Stimulated activated CD4-positive, alpha-beta T cell treated with anti-CD3 and anti-CD28 coated beads, Interleukin-1b, Interleukin-23, amount 100 ng/mL, for 1 hour (primary cell): ENCODE results near the gene POLDIP2.

Source experiments
- DNase-seq, 2 donors: peaks; one replicate each; pipeline ENCODE4 v3.0.0-alpha.2; 2020; ENCODE audit warnings: low read depth in 2 of 2

Gene POLDIP2

DNA sequence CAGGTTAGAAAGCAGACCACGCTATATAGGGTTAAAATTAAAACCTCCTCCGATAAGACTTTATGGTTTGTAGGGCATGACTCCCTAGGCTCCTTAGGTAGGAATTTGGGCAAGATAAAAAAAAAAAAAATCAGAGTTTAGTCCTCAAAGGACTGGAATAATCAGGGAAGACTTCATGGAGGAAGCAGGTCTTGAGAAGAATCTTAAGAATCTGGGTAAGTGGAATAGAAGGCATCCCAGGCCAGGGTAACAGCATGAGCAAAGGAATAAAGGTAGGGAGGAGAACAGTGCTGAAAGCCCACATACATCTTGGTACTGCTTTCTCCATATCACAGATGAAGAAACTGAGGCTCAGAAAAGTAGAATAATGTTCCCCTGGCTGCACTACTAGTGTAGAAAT, 33.2 kb upstream of the POLDIP2 start:
- DNase-seq = no peak

DNA sequence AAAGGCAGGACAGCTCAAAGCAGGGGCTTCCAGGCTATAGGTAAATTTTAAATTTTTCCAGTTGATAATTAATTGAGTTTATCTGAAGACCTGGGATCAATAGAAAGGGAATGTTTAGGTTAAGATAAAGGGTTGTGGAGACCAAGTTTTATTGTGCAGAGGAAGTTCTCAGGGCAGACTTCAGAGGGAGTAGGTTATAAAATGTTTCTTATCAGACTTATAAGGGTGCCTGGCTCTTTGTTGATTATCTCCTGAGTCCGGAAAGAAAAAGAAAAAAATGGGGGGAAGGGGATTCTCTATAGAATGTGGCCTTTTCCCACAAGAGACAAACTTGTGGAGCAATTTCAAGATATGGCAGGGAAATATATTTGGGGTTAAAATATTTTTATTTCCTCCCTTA, 32.8 kb upstream of the POLDIP2 start:
- no peak for DNase-seq

DNA sequence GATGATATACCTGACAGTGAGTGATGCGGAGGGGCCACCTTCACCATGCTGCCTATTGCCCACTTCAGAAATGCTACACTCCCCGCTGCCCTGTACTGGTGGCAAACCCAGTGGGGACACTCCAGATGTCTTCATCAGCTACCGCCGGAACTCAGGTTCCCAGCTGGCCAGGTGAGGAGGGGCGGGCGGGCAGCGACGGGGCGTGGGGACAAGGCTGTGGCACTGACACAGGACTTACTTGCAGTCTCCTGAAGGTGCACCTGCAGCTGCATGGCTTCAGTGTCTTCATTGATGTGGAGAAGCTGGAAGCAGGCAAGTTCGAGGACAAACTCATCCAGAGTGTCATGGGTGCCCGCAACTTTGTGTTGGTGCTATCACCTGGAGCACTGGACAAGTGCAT, 30.8 kb upstream of the POLDIP2 start:
- DNase-seq = no peak

DNA sequence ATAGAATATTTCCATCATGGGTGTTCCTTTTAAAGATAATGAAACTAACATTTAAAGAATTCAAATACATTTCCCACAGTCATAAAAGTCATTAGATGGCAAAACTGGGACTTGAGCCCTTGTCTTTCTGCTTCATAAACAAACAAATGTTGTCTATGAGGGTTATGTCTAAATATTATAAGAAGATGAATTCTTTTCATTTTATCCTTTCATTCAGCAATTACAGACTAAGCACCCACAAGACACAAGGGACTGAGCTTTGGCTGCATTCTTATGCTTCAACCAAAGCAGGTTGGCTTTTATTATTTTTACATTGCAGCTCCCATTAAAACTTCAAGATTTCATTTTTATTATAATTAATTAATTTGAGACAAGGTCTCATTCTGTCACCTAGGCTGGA, 29.1 kb upstream of the POLDIP2 start:
- no peak for DNase-seq

DNA sequence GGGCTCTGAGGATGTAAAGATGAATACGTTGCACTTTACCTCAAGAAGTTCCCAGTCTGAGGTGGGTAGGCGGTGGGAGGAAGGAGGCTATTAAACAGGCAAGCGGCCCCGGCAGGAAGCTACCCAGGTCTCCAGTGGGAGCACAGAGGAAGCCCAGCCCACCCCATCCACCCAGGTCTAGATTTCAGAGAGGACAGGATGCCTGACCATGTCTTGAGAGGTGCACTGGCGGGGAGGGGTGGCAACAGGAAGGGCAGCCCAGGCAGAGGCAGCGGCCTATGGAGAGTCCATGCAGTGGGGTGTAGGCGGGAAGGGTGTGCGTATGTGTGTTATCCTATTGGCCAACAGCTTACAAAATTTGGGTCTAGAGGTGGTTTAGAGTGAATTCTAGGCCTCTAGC, 28.1 kb upstream of the POLDIP2 start:
- DNase-seq = no peak

DNA sequence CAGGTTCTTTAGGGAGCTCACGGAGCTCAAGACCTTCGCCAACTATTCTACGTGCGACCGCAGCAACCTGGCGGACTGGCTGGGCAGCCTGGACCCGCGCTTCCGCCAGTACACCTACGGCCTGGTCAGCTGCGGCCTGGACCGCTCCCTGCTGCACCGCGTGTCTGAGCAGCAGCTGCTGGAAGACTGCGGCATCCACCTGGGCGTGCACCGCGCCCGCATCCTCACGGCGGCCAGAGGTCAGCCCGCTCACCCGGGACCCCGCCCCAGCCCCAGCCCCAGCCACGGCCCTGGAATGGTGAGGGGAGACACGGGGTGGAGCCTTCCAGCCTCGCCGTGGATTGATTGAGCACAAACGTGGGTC, 27.7 kb upstream of the POLDIP2 start:
- no peak for DNase-seq

DNA sequence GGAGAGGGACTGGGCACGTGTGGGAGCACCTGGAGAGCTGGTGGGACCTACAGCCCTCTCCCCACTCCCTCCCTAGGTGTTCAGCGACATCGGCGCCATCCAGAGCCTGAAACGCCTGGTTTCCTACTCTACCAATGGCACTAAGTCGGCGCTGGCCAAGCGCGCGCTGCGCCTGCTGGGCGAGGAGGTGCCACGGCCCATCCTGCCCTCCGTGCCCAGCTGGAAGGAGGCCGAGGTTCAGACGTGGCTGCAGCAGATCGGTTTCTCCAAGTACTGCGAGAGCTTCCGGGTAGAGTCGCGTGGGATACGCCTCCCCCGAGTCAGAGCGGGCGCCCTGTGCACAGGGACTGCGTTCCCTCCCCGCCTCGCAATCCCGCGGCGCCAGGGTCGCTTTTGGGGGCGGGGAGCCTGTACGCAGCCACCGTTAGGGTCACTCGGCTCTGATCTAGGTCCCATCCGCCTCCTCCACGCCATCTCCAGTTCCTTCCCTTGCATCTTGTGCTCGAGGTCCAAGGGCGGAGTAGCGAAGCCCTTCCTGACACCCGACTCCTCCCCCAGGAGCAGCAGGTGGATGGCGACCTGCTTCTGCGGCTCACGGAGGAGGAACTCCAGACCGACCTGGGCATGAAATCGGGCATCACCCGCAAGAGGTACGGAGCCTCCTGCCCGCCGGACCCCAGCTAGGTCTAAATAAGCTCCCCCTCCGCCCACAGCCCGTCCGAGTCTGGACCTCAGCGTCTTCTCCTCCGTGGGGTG, 27.1 kb upstream of the POLDIP2 start:
- DNase-seq = peak in 1 of 2 donors; percentile 35

DNA sequence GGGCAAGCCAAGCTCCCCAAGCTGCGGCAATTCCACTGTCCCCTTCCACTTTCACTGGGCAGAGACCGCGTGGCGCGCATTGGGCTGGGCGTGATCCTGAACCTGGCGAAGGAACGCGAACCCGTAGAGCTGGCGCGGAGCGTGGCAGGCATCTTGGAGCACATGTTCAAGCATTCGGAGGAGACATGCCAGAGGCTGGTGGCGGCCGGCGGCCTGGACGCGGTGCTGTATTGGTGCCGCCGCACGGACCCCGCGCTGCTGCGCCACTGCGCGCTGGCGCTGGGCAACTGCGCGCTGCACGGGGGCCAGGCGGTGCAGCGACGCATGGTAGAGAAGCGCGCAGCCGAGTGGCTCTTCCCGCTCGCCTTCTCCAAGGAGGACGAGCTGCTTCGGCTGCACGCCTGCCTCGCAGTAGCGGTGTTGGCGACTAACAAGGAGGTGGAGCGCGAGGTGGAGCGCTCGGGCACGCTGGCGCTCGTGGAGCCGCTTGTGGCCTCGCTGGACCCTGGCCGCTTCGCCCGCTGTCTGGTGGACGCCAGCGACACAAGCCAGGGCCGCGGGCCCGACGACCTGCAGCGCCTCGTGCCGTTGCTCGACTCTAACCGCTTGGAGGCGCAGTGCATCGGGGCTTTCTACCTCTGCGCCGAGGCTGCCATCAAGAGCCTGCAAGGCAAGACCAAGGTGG, 24.0 kb upstream of the POLDIP2 start:
- DNase-seq = no peak

DNA sequence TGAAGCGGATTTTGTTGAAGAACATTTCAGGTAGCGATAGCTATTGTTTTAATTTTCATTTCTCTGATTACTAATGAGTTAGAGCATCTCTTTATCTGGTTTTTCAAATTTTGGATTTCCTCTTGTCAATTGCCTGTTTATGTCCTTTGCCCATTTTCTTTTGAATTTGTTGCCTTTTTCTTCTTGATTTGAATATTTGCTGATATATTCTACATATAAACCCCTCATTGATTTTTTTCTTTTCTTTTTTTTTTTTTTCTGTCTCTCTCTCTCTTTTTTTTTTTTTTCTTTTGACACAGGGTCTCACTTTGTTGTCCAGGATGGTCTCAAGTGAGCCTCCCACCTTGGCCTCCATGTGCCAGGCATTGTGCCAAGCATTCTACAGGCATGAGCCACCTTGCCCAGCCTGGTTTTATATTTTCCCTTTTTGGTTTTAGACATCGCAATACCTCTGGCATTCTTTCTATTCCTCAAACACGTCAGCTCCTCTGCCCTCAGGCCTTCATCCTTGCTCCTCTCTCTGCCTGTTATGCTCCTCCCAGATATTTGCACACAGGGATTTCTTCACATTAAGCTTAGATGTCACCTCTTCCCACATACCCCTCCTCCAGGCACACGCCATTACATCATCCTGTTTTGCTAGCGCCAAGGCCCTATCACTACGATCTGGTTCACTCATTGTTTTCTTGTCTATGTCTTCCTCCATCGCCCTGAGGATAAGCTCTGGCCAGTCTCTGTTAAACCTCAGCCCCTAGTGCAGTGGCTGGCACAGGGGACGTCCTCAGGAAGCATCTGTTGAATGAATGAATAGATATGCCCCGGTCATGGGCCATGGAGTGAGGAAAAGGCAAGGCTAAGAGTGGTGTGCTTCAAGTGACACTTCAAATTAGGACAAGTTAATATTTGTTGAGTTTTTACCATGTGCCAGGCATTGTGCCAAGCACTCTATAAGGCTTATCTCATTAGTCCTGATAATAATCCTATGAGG, 22.8 kb upstream of the POLDIP2 start:
- no peak for DNase-seq

DNA sequence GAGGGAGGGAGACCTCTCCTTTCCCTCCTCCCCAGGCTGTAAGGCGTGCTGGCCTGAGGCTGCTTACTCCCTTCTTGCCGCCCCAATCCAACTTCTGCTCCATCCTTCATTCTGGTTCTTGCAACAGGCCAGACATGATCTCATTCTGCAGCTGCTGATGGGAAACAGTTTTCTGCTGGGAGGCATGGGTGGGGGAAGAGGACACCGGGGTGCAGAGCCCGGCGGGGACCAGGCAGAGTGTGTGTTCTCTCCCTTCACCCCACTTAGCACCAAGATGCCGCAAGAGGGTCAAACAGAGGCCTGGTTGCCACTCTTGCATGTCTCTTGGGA, 15.6 kb upstream of the POLDIP2 start:
- no peak for DNase-seq

DNA sequence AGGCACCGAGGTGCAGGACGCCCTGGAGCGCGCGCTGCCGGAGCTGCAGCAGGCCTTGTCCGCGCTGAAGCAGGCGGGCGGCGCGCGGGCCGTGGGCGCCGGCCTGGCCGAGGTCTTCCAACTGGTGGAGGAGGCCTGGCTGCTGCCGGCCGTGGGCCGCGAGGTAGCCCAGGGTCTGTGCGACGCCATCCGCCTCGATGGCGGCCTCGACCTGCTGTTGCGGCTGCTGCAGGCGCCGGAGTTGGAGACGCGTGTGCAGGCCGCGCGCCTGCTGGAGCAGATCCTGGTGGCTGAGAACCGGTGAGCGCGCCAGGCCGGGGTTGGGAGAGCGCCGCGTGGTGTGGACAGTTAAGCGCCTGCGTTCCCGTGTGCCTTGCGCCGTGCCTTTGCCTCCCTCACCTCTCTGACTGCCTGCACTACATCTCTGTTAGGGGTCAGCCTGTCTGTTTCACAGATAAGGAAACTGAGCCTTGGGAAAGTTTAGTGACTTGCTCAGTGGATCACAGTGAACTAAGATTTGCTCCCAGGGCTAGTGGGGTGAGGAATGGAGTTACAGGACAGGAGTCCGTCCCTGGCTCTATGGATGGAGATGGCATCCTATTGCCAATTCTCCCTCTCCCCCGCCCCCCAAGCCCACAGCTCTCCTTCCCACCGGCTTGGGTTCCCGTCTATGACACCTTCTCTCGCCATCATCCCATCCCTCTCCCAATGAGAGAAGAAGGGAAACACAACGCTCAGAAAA, 15.0 kb upstream of the POLDIP2 start:
- DNase-seq = no peak

DNA sequence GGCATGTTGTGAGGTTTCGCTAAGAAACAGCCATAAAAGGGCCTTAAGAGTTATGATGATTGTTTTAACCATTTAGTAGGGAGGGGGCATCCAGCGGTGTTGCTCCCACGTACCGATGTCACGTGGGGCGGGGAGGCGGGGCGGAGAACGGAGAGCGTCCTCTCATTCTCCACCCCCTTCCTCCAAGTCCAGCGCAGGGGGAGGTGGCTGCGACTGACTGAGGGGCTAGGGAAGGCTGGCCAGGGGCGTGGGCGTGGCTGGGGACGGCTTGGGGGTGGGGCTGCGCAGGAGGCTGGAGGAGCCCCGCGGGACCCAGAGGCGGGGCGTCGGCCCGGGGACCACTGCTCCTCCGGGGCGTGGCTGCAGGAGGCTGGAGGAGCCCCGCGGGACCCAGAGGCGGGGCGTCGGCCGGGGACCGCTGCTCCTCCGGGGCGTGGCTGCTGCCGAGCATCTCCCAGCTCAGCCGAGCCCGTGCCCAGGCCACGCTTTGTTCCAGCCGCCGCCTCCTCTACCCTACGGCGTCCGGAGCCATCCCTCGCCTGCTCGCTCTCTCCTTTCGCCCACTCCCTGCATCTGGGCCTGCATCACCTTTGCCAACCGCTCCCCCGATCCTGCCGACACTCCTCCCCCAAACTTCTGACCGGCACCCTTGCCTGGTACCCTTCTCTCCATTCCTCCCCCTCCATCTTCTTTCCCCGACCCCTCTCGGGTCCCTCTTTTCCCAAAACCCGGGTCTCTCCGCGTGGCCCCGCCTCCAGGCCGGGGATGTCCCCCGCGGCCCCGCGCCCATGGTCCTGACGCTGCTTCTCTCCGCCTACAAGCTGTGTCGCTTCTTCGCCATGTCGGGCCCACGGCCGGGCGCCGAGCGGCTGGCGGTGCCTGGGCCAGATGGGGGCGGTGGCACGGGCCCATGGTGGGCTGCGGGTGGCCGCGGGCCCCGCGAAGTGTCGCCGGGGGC, 14.2 kb upstream of the POLDIP2 start, which contains the start of gene SARM1:
SARM1 (plus strand) TSS at position 450 of the 958 bp plus-strand sequence; CDS start at position 789, 339 bp downstream.
- DNase-seq = peak; percentile 48 to 75

DNA sequence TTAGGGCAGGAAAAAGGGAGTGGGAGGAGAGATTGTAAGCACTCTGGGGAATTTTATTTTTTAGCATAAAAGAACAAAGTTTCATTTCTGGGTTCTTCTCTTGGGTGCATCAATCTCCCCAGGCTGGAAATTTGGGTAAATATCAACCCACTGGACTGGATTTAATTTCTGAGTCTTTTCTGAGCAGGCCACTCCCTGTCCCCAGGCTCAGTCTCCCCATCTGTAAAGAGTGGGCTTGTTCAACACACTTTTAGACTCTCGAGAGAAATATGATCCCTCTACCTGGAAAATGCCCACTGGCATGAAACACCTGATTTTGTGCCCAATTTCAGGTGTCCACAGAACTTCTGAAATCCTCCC, 13.4 kb upstream of the POLDIP2 start:
- no peak for DNase-seq

DNA sequence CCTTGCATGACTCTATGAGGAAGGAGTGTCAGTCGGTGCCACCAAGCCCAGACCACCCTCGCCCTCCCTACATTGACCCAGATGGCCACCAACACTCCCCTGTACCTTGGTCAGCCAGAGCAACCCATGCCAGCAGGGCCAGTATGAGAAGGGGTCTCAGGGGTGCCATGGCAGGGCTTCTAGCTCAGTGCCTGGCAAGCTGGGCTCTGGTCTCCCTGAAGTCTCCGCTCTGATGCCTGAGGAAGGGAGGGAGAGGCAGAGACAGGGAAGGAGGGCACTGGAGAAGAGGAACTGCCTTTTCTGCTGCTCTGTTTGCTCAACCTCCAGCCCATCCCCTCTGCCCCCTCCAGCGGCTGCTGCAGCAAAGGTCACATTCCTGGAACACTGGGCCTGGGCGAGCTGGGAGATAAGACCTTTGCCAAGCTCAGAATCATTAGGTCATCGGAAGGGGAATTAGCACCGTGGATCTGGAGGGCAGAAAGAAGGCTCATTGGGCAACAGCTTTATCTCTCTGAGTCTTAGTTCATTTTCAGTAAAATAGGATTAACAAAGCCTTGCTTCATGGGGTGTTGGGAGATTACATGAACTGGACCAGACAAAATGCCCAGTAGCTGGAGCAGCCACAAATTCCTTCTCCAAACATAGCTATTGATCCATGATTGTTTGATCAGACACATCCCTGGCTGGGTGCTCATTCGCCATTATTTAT, 12.9 kb upstream of the POLDIP2 start, which contains the start of gene VTN:
VTN (minus strand) TSS at position 273 of the 709 bp plus-strand sequence; CDS start at position 169, 104 bp downstream.
- DNase-seq = no peak

DNA sequence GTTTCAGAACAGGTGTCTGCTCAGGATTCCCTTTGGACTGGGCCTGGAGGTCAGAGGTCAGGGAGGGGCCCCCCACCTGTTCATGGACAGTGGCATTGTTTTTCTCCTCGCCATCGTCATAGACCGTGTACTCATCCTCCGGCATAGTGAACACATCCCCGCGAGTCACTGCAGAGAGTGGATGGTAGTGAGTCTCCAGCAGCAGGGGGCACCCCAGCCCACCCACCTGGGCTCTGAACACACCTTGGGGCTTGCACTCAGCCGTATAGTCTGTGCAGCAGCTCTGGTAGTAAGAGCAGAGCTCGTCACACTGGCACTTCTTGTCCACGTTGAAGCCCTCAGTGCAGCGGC, 12.3 kb upstream of the POLDIP2 start:
- no peak for DNase-seq

DNA sequence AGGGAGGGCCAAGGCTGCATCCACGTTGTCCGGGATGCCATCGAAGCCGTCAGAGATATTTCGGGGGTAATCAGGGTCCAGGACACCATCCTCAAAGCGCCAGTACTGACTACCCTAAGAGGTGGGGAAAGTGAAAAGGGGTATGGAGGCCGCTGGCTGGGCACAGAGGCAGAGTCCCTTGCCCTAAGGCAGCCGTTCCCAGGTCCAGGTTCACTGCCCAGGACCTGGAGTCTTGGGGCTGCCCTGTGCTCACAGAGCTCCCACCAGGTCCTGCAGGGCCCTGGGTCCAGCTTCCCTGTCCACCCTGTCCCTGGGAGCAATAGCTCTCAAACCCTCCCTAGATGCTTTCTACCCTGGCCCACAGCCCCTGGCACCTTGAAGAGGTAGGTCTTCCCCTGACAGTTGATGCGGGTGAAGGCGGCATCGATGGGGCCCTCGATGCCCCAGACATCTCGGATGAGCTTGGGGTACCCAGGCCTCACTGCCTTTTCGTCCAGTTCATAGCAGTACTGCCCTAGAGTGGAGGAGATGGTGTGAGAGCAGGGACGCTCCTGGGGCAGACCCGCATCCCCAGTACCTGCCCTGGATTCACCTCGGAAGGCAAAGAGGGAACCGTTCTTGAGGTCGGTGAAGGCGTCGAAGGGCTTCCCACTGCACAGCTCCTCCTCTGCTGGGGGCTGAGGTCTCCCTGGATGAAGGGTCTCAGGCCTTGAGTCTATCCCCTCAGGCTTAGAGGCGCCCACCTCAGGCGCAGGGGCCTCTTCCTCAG, 11.8 kb upstream of the POLDIP2 start:
- no peak for DNase-seq

DNA sequence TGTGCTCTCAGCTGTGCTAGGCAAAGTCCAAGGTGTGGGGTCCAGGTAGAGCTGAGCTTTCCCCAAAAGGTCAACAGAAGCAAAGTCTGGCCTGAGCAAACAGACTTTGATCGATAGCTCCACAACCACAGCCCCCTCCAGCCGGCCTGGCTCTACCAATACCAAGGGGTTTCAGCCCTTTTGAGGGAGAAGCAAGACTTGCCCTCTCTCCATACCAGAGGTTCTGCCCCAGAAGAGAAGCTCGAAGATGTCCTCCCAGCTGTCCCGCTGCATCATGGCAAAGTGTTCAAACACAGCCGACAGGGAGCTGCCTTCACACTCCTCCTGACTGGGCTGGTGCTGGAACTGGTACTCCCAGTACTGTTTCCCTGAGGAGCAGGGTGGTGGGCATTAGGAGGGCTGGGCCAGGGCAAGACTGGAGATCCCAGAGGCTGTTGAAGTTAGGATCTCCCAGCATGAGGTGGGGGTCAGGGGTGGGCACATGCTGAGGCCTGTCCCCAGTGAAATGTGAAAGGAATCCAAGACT, 11.0 kb upstream of the POLDIP2 start:
- DNase-seq = no peak

DNA sequence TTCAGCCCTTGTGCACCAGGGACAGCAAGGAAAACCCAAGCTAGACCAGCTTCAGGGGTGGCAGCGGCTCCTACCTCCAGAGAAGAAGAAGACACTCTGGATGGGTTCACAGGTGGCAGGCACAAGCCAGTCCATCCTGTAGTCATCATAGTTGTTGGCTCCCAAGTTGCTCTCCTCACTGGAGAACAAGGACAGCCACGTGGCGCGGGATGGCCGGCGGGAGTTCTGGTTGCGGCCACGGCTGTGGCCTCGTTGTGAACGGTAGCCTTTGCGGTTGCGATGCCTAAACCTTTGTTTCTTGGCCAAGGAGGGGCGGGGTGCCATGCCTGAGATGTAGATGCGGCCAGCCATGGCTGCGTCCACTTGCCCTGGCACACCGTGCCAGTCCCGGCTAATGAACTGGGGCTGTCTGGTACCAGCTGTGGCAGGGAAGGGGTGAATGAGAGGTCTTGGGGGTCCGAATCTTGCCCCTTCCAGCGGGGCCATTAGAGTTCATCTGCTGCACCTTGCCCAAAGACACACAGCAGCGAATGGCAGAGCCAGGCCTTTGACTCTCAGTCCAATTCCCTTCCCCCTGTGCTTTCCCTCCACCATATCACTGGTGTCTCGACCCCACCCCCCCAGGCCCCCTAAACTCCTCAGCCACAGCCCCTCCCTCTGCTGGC, 10.4 kb upstream of the POLDIP2 start:
- DNase-seq = no peak
